Measurements from ENCODE around the gene BOLL. TPM values are rescaled to one million over a fixed set of nuclear protein-coding genes. Genes with fewer than 3 reads are reported as not detected.
A peak's percentile ranks its signal among the peaks of the same experiment; 100 is the strongest.

BOLL gene
- total RNA-seq, 1 experiment from 2014 or later = not detected

DNA sequence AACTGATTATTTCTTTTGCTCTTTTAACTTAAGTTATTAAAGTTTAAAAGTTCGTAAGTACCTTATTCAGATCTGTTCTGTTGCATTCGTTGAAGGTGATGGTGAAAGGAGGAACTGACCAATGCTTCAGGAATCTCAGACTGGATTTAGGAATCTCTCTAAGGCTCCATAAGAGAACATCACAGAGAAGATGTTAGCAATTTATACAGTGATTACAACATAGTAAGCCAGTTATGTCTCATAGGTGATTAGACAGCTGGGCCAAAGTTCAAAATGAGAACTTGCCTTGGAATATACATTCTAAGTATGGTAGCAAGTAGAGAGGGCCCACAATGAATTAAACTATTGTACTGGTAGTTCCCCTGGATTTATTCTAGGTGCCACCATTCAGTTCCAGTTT lies 76.8 kb downstream of the BOLL start:
- Histone ChIP-seq H3K14ac (ENCODE audit: insufficient read depth, low read length) (no peak overlapping the region), H4K91ac (ENCODE audit: insufficient read length, low read depth, low read length) (no peak overlapping the region), H2AK5ac (ENCODE audit: insufficient read length, low read length) (no peak overlapping the region), H3K27me3 (ENCODE audit: insufficient read depth, low read length) (no peaks in the 10 kb centered on the region), H2BK20ac (ENCODE audit: low read depth, low read length, poor library complexity, severe bottlenecking) (no peak overlapping the region), H2BK120ac (ENCODE audit: low read depth, low read length, poor library complexity, severe bottlenecking) (no peak overlapping the region), H3K4ac (ENCODE audit: low read depth, low read length) (no peak overlapping the region), H4K8ac (replicated peaks; ENCODE audit: insufficient read length, low read depth, low read length) (no peak overlapping the region), H3K56ac (ENCODE audit: insufficient read length, low read depth, low read length) (no peak overlapping the region), H3K23ac (ENCODE audit: insufficient read length, low read depth, low read length) (no peak overlapping the region), H3K9me3 (ENCODE audit: control insufficient read depth, low read depth, low read length) (no peaks in the 10 kb centered on the region), H2BK5ac (ENCODE audit: insufficient read length, low read length) (no peak overlapping the region), H3K79me1 (ENCODE audit: insufficient read depth, low read depth, low read length, poor library complexity, severe bottlenecking) (no peaks in the 10 kb centered on the region), H4K5ac (ENCODE audit: insufficient read length, low read depth, low read length) (no peak overlapping the region), H2BK15ac (ENCODE audit: low read depth, low read length) (no peak overlapping the region), H2BK12ac (ENCODE audit: insufficient read length, low read depth, low read length) (no peak overlapping the region), H3K27ac (ENCODE audit: insufficient read length, low read depth, low read length) (no peak overlapping the region), H3K4me1 (ENCODE audit: insufficient read depth, low read length) (no peaks in the 10 kb centered on the region; the same call in 1 of the 2 replicates), H3K18ac (ENCODE audit: insufficient read length, low read depth, low read length) (no peak overlapping the region), H3T11ph (ENCODE audit: low read length) (no peak overlapping the region), H4K20me1 (ENCODE audit: control insufficient read depth, insufficient read depth, insufficient read length) (peaks cover 4% of the 10 kb centered on the region), H3K9ac (ENCODE audit: extremely low read depth, insufficient read length, low read length) (no peak overlapping the region), H3K79me2 (ENCODE audit: insufficient read depth, low read length) (peaks cover 30% of the 10 kb centered on the region; the same call in 1 of the 2 replicates), H3K23me2 (ENCODE audit: insufficient read length, low read depth, low read length, poor library complexity, severe bottlenecking) (peaks cover 16% of the 10 kb centered on the region), H2AFZ (ENCODE audit: low read length) (no peak overlapping the region), H3K4me2 (ENCODE audit: insufficient read depth, insufficient read length, low read length) (peak overlapping the region; percentile 40)
- TF ChIP-seq, protein P1, sequence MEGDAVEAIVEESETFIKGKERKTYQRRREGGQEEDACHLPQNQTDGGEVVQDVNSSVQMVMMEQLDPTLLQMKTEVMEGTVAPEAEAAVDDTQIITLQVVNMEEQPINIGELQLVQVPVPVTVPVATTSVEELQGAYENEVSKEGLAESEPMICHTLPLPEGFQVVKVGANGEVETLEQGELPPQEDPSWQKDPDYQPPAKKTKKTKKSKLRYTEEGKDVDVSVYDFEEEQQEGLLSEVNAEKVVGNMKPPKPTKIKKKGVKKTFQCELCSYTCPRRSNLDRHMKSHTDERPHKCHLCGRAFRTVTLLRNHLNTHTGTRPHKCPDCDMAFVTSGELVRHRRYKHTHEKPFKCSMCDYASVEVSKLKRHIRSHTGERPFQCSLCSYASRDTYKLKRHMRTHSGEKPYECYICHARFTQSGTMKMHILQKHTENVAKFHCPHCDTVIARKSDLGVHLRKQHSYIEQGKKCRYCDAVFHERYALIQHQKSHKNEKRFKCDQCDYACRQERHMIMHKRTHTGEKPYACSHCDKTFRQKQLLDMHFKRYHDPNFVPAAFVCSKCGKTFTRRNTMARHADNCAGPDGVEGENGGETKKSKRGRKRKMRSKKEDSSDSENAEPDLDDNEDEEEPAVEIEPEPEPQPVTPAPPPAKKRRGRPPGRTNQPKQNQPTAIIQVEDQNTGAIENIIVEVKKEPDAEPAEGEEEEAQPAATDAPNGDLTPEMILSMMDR (conservative IDR thresholded peaks at IDR 0.05) = no peak
- Mint-ChIP-seq H3K36me3 (ENCODE audit: insufficient read depth in 1 of 3, low read depth in 3 of 3) (peaks cover 0 to 20% (median 14%) of the 10 kb centered on the region in 3 experiments; a peak in 5 of 7 replicates), H3K27me3 (ENCODE audit: low read depth) (no peaks in the 10 kb centered on the region), H3K4me1 (peaks cover 30 to 40% of the 10 kb centered on the region in 2 experiments), H3K4me3 (peak overlapping the region; percentile 39 to 87), H3K9me3 (no peaks in the 10 kb centered on the region), H3K27ac (no peak overlapping the region)
- DNase-seq = no peak
- WGBS (ENCODE audit: extremely low coverage, insufficient read length, low lambda C conversion rate) = no CpG with 5 or more reads among the region's 2 CpGs

Measured in H9 (cell line).